ENCODE results near the gene MN1.
"Not testable (repeated sequence)": the region's sequence is repeated elsewhere in the genome, so short reads cannot be mapped to it uniquely, and the experiment has no call there.

The MN1 gene

DNA sequence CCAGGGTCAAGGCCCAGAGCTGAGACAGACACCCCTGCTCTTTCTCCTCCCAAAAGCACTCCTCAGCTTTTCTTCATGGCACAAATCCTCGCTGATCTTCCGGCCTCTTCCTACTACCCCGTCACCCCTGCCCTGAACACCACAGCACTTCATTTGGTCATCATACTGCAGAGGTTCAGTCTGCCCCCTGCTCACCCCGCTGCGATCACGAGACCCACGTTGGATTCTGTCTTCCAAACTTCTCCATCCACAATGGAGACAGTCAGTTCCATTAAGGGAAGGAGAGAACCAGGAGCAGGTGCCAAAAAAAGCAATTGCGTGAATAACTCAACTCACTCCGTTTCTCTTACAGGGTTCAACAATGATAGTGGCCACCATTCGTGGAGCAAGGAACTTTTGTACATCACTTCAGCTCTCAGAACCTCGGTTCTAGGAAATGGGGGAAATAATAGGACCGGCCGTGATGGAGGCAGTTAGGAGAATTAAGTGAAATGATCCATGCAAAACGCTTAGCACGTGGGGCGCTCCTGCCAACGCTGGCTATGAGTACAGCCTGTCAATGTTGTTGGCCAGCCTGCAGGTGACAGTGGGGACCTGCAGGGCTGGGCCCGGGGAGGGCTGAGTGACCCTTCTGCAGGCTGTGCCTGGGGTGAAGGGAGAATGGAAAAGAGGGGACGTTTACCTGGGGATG is 45.9 kb downstream of the MN1 start:
- no peak for DNase-seq

DNA sequence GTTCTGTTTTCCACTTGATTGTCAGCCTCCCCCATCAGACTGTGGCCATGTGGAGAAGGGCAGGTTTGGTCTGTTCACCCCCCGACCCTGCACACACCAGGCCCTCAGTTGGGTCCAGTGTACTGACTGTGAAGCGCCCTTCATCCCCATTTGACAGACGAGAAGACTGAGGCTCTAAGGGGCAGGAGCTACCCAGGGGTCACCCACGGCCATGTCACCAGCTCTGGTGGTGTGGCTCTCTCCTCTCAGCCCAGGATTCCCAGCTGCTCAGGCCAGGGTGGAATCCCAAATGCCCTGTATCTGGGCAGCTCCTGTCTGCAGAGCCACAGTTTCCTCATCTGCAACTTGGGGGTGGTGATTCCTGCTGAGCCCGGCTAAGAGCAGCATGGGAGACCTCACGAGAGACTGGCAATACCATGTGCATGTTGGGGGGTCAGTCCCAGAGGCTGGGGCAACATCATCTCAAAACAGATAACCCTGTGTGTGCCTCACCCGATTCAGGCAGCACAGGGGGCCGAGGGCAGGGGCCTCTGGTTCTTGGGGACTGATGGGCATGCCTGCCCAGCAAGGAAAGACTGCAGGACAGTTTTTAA is 46.6 kb downstream of the MN1 start:
- DNase-seq: no peak

DNA sequence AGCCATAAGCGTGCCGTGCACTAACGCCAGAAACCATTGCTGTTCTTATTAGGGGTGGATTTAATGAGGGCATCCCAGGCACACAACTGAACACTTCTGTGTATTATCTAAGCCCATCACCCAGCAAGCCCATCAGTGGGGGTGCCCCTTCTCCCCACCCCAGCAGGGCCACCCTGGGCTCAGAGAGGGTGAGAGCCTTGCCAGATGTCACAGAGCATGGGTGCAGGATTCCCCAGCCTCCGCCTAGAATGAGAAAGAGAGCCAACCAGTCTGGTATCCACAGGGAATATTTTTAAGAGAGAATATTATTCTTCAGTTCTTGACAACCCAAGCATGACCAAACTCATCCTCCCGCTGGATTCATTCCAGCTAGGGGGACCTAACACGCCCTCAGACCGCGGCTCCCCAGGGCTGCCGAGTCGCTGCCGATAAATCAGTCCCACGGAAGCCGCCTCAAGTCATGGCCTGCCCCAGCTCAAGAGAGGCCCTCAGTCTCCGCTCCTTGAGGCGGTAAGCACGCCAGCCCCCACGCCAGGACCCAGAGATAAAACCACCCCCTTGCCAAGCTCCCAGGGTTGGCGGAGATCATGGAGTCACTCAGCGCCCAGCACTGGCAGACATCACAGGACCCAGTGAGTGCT is 47.2 kb downstream of the MN1 start:
- no peak for DNase-seq

DNA sequence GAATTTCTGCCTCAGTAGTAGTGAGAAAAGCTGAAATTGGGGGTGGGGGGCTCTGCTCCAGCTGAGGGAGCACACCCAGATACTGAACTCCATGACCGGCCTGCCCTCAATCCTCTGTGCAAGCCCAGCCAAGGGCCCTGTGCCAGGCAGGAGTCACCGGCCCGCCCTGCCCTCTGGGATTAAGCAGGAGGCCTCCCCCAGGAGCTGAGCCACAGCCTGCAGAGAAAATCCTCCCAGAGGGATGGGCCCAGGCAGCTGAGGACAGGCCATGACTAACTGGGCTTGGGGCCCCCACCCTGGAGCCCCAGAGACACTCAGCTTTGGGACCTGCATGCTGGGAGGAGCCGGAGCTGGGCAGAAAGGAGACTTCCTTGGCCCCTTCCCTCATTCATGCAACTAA is 48.8 kb downstream of the MN1 start:
- DNase-seq: no peak

DNA sequence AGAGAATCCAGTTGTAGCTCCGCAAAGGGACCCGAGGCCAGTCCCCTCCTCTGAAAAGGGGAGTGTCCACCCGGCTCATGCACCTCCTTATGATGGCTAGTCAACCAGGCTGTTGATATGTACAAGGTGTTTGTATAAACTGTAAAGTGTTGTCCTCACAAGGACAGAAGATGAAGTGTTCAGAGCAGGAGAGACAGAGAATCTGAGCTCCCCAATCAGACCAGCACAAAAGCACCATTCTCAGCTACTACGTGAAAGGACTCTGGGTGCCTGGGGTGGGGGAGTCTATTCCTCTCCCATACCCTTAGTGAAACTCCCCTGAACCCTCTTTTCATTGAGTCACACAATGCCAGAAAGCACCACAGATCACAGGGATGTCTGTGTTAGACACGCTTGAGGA is 49.4 kb downstream of the MN1 start:
- no peak for DNase-seq

DNA sequence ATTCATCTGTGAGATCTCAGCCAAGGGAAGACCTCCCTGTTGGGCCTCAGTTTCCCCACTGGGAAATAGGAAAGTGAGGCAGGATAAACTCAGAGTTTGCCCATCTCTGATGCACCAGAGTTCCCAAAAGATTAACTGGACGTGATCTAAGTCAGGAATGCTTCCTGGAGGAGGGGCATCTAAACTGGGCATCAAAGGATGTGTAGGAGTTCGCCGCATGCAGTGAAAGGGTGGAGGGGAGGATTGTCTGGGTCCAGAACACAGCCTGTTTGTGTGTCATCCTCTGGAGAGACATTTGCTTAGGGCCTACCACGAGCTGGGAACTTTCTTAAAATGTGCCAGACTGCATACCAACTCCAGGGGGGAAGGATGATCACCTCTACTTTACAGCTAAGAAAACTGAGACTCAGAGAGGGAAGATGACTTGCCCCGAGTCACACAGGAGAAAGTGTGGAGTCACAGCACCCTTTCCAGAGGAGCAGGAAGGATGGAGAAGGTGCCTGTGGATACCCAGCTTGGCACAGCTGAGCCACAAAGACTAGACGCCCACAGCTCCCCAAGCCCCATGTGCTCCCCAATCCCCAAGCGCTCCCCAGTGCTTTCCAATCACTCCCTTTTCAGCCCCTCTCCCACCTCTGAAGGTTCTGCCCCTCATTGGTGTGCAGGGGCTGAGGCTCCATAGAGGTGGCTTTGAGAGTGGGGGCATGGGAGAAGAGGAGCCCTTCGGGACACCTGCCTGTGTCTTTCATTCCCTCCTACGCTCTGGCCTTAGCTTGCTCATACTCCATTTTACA is 50.1 kb downstream of the MN1 start:
- no peak for DNase-seq

DNA sequence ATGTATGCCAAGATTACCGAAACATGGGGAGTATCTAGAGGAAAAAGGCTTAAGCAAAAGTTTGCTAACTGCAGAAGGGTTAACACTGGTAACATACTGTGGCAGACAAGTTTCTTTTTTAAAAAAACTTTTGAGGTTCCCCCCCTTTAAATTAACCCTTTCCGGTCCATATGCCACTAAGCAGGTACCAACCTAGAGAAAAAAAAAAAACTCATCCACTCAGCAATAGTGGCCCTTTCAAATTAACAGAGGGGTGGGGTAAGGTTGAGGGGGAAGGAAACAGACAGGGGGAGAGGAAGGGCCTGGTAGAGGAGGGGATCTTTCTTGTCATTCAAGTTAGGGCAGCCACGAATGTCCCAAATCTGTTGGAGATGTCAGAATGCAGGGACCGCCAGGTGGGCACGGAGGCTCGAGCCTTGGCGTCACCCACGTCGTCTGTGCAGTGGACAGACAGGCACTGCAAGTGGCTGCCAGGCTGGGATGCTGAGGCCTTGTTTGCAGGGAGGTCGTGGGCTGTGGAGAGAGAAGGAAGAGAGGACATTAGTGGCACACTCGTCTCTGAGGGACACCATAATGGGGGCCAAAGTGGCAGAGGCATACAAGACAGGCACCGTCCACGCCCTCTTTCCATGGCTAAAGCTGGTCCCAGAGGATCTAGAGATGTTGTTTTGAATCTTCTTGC is 50.8 kb downstream of the MN1 start:
- no peak for DNase-seq

DNA sequence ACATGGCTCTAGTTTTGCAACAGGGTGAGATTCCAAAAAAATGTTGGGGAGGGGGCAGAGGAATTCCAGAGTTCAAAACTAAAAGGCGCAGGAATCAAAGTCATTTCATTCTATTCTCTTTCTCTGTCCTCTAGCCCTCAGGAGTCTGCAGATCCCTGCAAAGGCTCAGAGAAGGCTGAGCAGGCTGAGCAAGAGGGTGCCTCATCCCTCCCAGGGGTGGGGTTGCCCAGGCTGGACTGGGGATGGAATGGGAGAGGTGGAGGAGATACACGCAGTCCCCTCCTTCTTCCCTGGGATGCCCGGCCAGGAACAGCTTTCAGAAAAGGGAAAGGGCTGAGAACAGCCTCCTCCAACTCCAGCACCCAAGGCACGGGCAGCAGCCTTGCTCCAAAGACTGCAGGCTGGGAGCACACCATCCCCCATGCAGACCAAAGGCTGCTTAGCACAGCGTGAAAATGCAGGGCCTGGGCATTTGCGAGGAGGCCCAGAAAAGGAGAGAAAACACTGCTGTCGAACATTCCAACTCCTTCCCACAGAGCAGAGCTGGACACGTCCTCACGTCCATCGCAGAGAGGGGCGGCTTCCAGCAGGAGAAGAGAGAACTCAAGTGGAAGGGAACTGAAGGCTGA is 51.8 kb downstream of the MN1 start:
- DNase-seq: no peak

DNA sequence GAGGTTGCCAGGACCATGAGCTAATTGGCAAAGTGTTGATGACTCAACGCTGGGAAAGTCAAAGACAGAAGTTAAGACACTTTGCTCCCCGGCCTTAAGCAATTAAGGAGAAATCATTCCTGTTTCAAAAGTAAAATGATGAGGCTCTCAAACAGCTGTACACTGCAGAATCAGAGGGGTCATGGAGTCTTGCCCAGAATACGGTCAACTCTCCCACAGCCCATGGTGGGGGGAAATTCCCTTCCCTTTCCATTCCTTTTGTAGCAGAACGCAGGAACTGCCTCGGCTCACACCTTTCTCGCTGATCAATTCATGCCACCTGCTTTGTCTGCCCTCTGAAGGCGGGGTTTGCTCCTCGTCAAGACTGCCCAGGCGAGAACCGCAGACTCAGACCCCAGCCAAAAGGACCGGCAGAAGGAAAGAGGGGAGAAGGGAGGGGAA is 52.8 kb downstream of the MN1 start:
- DNase-seq: no peak

DNA sequence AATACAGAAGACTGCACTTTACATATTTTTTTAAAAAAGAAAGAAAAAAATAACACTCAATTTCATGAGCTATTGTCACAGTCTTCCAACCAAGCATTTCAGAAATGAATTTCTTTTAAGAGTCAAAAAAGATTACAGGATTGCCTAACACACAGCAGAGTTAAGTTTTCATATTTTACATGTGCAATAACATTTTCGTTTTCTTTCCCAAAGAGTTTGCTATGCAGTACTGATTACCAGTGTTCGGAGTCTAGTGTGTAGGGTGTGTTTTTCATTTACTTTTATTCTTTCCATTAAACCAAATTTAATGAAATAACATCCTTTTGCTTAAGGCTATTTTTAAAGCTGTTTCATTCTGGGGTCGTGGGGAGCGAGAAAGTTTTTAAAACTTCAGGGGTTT is 53.2 kb downstream of the MN1 start:
- no peak for DNase-seq

DNA sequence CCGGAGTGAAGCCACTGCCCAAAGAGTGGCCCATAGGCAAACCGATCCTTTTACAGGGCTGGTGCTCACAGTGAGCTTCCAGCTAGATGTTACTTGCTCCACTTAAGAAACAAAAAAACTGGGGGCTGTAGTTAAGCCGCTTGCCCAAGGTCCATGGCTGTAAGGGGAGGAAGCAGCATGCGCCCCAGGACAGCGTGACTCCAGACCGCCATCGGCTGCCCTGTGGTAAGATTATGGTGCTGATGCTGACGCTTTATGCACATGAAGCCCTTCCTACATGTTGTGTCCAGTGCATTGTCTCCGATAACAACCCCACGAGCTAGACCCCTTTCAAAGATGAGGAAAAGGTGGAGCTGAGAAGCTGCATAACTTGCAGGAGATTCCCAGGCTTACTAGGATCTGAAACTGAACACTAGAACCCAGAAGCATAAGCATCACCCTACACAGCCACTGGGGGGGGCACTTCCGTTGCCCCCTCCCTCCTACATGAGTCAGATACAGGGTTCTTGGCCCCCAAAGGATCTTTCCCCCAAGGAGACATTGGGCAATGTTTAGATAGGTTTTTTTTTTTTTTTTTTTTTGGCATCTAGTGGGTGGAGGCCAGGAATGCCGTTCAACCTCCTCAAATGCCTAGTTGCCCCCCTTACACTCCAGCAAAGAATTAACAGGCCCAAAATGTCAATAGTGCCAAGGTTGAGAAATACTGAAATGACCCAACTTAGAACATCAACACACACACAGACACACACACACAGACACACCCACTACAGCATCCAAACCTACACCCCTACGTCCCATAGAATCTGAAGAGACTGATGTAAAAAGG is 53.9 kb downstream of the MN1 start:
- DNase-seq: no peak

DNA sequence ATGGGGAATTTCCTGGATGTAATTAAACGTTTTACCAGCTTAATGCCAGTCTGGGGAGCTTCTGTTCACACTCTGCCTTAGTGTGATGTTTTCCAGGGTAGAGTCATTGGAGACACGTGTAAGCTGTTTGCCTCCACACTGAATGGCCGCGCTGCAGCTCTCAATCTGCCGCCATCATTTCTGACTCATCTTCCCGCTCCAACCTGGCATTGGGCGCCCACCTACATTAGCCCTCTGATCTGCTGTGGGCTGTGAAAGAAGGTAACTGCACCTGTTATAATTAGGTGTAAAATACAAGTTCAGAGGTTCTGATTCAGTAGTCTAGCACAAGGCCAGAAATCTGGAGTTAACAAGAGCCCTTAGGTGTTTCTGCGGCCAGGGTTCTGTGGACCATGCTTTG is 54.6 kb downstream of the MN1 start:
- DNase-seq: no peak

DNA sequence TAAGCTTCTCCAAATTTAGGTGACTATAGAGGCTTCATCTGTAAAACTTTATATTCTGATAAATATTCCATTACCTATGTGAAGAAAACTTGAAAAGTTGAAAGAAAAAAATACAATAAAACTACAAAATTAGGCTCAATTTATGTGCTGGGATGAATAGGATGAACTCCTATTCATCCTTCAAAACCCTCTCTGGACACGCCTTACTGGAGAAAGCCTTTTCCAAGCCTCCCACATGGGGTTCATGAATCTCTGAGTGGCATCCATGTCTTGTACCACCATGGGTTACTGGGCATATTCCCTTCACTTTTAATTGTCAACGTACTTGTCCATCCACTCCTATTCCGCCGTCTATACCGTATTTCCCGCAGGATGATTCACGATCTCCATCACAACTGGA is 55.7 kb downstream of the MN1 start:
- no peak for DNase-seq

DNA sequence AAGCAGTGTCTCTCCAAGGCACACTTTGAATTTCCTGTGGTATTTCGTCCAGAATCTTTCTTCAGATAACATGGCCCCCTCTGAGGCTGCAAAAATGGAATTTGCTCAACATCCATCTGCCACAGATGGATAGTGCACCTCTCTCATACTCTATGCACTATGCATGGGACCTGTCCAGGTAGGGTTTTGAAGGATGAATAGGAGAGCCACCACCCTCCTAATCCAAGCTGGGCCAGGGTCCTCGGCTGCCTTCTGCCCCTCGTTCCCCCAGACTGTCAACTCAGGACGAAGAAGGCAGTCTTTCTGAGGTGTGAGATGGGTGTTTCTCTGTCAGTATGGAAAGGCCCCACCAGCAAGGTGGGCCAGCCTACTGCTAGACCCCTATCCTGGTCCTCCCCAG is 56.4 kb downstream of the MN1 start:
- DNase-seq: no peak

DNA sequence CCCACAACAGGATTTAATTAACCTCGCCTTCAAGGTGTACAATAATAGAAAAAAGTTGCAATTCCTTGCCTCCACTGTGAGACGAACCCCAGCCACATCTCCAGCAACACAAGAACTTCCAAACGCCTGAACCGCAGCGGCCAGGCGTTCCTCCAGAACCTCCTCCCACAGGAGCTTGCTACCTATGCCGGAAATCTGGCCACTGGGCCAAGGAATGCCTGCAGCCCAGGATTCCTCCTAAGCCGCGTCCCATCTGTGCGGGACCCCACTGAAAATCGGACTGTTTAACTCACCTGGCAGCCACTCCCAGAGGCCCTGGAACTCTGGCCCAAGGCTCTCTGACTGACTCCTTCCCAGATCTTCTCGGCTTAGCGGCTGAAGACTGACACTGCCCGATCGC is 57.5 kb downstream of the MN1 start:
- not testable (repeated sequence) for DNase-seq

DNA sequence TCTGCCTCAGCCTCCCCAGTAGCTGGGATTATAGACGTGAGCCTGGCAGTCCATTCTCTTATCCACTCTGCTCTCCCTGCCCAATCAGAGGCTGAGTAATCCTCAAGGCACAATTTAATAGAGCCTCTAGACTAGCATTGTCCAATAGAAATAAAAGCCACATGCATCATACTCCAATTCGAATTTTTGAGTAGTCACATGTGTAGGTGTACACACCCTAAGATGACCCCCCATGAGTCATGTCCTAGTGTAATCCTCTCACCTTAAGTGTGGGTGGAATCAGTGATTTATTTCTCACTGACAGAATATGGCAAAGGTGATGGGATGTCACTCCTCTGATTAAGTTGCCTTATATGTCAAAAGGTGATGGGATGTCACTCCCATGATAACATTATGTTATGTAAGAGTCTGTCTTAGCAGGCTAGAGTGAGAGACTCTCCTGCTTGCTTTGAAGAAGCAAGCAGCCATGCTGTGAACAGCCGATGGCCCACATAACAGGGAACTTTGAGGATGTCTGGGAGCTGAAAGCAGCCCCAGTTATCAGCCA is 61.3 kb downstream of the MN1 start:
- DNase-seq: no peak

DNA sequence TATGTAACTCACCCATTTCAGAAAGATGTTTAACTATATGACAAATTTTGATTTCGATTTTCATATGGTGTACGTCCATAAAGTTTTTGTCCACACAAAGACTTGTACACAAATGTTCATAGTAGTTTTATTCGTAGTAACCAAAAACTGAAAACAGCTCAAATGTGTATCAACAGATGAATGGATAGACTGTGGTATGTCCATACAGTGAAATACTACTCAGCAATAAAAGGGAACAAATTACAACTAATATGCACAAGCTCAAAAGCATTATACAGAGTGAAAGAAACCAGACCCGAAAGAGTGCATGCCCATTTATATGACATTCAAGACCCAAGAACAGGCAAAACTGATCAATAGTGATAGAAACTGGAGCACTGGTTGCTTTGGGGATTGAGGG is 64.0 kb downstream of the MN1 start:
- no peak for DNase-seq

DNA sequence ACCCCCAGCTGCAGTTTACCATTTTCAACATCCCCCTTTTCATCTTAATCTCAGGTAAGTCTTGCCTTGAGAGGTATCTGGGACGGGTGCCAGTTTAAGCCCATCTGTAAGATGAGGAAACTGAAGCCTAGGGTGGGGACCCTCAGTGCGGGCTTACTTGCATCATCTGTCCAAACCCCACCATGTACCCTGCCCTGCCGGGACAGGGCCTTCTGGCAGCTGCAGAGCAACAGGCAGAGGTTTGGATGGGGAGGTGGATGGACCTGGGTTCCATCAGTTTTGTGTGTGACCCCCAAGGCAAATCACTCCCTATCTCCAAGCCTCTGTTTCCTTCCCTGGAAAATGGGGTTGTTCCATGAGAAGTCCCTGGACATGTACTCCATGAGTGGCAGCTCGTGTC is 67.5 kb downstream of the MN1 start:
- no peak for DNase-seq

DNA sequence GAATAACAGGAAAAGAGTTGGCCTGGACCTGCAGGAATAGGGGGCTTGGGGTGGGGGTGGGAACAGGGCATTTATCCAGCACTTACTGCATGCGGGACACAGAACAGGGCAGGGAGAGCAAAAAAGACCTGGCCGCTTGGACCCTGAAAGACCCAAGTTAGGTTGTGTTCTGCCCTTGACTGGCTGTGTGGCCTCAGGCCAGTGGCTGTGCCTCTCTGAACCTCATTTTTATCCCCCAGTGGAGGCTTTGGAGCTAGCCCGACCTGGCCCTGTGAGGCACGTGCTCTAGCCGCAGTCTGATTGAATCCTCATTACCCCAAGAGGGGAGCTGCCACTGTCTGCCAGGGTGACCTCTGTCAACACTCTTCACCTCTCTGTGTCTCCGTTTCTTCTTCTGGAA is 68.7 kb downstream of the MN1 start:
- DNase-seq: no peak

DNA sequence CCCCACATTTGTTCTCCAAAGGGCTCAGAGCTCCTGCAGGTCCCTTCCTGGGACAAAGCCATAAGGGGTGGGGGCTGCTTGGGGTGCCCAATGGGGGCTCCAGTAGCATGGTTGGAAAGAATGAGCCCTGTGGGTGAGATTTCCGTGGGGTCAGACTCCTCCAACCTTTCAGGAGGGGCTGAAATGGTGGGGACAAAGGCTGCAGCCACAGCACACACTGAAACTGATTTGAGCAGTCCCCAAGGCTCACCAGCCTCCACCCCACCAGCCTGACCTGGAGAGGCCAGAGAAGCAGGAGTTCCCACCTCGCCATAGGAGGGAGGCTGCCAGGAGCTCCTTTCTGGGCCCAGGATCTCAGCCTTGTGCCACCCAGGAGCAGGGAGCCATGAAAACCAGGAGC is 69.2 kb downstream of the MN1 start:
- no peak for DNase-seq

DNA sequence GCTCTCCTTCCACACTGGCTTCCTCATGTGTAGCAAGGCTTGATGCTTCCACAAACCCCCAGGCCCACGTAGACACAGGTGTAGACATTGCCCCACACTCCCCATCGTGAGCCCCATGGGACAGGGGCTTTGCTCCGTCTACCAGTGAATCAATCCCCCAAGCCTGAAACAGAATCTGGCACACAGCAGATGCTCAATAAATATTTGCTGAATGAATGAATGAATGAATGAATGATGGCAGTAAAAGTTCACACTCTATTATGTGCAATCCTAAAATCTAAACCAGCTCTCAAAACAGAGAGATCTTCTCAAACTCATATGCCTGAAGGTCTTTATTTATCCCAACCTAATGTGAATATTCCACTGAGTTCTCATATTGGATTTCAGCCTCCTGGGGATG is 69.9 kb downstream of the MN1 start:
- no peak for DNase-seq
